Activated CD4-positive, CD25-positive, alpha-beta regulatory T cell treated with anti-CD3 and anti-CD28 coated beads, Interleukin-2, amount 50 U/mL, for 72 hours (primary cell): ENCODE measurements around the gene MAG.
"Not testable (repeated sequence)": the region's sequence is repeated elsewhere in the genome, so short reads cannot be mapped to it uniquely, and the experiment has no call there.

Source experiments
- DNase-seq: peaks from one replicate; pipeline ENCODE4 v3.0.0; 2021

Gene MAG

DNA sequence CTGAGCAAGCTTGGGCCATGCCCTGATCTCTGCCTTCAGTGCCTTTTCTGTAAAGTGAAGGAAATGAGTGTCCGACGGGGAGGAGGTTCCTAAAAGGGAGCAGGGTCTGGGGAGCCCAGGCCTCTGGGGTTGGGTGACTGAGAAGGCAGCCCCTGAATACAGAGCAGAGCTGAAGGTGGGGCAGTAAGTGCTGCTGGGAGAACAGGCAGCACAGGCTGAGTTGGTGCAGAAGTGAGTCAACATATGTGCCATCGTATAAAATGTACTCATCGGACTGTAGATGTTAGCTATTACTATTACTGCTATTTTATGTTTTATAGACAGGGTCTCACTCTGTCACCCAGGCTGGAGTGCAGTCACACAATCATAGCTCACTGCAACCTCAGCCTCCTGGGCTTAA is 10.7 kb upstream of the MAG start:
- DNase-seq = no peak

DNA sequence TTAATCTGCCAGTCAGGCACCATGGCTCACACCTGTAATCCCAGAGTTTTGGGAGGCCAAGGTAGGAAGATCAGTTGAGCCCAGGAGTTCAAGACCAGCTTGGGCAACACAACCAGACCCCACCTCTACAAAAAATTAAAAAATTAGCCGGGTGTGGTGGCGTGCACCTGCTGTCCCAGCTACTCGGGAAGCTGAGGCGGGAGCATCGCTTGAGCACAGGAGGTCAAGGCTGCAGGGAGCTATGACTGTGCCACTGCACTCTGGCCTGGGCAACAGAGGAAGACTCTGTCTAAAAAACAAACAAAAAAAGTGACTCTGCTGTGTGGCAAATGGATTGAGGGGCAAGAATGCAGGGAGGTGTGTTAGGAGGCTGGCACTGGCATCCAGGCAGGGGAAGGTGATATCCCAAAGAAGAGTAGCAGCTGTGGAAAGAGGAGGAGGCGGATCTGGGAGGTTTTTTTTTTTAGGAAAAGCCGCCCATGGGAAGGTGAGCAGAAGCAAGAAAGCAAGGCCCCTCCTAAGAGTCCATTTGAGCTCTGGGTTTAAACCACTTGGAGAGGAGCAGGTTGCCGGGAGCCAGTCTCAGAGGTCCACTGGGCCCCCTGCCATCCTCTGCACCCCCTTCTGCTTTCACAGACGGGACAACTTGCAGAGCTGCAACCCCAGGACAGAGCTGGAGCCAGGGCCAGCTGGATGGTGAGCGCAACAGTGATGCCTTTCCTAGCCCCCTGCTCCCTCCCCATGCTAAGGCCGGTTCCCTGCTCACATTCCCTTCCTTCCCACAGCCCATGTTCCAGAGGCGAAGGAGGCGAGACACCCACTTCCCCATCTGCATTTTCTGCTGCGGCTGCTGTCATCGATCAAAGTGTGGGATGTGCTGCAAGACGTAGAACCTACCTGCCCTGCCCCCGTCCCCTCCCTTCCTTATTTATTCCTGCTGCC is 7.5 kb upstream of the MAG start:
- no peak for DNase-seq

DNA sequence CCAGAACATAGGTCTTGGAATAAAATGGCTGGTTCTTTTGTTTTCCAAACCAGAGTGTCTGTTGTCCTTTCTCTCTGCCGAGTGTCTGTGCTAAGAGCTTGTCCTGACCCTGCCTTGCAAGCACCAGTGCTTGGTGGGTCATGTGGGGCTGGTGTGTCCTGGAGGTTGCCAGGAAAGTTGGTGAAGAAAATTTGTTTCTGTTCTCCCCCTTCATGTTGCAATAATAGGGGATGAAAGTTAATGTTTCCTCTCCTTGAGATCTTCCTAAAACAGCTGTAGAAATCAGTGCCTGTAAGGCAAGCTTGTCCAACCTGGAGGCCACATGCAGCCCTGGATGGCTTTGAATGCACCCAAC is 6.9 kb upstream of the MAG start:
- no peak for DNase-seq

DNA sequence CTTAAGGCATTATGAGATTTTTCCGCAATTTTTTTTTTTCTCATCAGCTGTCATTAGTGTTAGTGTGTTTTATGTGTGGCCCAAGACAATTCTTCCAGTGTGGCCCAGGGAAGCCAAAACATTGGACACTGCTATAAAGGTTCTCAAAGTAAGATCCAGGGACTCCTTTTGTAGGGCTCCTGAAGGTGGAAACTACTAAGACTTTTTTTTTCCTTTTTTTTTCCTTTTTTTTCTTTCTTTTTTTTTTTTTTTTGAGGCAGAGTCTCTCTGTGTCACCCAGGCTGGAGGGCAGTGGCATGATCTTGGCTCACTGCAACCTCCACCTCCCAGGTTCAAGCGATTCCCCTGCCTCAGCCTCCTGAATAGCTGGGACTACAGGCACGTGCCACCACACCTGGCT is 6.5 kb upstream of the MAG start:
- not testable (repeated sequence) for DNase-seq

DNA sequence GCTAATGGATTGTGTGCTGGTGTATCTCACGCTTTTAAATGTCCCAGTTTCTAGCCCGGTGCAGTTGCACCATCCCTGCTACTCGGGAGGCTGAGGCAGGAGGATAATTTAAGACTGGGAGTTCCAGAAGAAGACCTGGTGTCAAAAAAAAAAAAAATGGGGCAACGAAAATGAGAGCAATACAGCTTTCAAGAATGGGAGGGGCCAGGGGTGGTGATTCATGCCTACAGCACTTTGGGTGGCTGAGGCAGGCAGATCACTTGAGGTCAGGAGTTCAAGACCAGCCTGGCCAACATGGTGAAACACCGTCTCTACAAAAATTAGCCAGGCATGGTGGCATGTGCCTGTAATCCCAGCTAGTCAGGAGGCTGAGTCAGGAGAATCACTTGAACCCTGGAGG is 5.9 kb upstream of the MAG start:
- not testable (repeated sequence) for DNase-seq

DNA sequence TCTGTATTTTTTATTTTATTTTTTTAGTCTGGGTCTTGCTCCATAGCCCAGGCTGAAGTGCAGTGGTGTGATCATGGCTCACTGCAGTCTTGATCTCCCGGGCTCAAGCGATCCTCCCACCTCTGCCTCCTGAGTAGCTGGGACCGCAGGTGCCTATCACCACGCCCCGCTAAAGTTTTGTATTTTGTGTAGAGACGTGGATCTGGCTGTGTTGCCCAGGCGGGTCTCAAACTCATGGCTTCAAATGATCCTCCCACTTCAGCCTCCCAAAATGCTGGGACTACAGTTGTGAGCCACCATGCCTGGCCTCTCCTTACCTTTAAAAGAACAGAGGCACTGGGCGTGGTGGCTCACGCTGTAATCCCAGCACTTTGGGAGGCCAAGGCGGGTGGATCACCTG is 4.2 kb upstream of the MAG start:
- DNase-seq = no peak

DNA sequence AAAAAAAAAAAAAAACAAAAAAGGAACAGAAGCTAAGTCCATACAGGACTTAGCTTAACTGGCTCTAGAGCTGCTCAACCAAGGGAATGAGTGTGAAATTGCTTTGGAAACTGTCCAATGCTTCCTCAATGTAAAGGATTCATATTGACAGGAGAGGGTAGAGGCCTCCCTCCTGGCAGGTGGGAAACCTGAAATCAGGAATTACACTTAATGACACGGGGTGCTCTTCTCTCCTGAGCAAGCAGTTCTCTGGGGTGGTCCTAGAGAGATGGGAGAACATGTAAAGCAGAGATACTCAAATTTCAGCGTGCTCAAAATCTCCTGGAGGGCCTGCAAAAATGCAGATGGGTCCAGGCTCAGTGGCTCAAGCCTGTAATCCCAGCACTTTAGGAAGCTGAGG is 3.6 kb upstream of the MAG start:
- DNase-seq = no peak

DNA sequence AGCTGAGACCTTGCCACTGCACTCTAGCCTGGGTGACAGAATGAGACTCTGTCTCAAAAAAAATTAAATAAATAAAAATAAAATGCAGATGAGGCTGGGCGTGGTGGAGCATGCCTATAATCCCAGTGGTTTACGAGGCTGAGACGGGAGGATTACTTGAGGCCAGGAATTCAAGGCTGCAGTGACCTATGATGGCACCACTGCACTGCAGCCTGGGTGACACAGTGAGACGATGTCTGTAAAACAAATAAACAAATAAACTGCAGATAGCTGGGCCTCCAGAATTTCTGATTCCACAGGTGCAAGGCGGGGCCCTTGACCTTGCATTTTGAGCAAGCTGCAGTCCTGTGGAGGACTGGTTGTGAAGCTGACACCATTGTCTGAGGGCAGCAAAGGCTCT is 3.1 kb upstream of the MAG start:
- DNase-seq = no peak

DNA sequence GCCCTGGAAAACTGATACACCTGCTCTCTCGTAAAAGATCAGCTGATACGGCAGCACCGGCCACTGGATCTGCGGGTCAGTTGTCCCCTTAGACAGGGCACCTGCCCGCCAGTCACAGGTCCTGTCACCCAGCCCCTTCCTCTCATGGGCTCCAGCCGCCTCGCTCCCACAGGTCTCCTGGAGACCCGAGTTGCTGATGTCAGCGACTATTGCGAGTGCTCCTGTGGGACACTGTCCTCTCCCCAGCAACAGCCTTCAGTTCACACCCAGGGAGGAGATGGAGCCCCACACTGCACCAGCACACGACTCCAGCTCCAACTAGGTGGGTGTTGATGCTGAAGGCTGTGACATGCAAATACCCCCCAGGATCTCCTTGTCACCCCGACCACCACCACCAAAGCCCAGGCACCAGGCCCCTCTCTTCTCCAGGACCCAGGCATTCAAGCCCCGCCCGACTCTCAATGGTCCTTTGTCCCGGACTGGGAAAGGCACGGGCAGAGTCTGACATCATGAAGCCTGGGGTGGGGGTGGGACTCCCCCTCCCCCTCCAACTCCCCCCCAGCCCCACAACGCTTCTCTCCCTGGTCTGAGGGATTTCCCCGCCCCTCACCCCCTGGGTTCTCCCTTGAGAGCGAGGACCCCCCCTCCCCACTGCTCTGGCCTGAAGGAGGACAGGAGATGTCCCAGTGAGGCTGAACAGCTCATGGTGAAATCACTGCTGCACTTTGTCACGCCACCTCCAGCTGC is 1.4 kb upstream of the MAG start:
- DNase-seq = no peak

DNA sequence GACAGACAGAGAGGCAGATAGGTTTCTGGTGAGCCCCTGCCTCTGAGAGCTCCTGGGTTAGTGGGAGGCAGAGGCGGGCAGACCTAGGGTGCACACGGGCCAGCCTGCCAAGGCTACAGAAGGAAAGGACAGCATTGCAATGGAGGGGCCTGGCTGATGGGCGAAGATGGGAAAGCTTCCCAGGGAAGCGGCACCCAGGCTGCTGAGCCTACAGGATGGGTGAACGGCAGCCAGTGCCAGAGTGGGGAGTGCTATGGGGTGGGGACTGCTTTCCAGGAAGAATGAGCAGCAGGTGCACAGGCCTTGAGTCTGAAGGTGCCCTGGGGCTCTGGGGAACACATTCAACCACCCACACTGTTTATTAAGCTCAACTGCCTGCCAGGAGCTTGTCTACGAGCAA is 702 bp upstream of the MAG start:
- no peak for DNase-seq

DNA sequence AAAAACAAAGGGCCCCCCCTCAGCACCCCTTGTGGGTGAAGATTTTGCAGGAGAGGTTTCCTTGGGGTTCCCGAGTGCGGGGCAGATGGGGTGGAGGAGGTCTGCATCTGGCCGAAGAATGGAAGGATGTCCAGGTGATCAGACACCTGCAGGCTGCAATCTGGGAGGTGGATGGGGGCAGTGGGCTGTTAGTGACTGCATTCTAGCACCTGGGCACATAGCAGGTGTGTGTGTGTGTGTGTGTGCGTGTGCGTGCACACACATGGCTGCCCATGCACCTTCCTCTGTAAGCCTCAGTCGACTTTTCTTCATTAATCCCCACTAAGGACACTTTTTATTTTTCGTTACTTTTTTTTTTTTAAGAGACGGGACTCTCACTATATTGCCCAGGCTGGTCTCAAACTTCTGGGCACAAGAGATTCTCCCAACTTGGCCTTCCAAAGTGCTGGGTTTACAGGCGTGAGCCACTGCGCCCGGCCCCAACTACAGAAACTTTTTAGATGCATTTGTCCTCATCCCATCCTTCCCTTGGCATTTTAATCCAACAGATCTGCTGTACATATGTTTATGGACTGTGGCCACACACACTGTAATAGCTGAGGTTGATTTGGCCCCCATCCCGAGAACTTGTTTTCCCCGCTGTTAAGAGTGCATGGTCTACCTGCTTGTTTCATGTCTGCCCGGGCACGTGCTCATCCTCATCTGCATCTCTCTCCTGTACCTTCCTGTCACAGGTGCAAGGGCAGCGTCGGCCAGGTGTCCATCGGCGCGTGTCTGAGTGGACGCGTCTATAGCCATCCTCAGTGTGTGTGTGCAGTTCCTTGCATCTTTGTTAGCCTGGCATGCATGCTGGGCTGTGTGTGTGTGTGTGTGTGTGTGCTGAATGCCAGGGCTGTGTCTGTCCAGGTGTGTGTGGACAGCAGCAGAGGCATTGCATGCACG is 731 bp downstream of the MAG start:
- DNase-seq = no peak

DNA sequence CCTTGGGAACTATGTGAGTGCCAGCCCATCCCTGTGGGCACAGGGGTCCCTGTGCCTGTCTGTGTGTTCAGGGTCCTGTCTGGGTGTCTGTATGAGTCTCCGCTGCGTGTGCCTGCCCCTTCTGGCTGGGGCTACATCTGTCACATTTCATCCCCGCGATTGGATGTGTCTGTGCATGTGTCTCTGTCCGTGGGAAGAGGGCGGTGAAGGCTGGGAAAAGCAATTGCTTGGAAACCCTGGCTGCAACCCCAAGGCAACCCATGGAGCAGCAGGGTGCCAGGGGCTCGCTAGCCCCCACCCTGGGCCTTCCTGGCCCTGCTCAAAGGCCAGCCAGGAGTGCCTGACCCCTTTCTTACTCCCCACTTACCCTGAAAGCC is 1.4 kb downstream of the MAG start:
- no peak for DNase-seq

DNA sequence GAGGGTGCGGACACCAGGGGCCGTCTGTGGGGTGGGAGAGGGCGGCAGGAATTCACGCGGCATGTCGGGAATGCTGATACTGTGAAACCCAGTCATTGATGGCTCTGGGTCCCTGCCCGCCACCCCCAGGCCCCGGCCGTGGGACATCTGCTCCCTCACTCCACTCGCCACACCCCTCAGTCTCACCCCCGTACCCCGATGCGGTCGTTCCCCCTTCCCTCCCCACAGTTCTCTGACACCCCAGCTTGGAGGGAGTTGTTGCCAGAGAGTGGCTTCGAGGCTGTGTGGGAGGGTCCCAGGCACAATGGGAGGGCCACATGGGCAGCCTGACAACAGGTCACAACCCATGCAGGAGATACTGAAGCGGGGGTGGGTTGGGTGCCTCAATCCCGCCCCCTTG is 1.8 kb downstream of the MAG start:
- DNase-seq = no peak

DNA sequence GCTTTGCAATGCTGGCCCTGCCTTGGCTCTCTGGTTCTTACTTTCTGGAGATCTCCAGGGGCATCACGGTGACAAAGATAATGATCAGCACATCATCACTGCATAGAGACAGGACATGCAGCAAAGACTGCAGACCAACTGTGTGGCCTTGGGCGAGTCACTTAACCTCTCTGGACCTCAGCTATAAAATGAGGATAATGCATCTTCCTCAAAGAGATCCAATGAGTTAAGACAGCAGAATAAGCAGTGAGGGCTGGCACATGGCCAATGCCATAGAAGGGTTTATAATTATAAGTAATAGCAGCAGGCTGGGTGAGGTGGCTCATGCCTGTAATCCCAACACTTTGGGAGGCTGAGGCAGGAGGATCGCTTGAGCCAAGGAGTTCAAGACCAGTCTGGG is 2.4 kb downstream of the MAG start:
- DNase-seq = no peak

DNA sequence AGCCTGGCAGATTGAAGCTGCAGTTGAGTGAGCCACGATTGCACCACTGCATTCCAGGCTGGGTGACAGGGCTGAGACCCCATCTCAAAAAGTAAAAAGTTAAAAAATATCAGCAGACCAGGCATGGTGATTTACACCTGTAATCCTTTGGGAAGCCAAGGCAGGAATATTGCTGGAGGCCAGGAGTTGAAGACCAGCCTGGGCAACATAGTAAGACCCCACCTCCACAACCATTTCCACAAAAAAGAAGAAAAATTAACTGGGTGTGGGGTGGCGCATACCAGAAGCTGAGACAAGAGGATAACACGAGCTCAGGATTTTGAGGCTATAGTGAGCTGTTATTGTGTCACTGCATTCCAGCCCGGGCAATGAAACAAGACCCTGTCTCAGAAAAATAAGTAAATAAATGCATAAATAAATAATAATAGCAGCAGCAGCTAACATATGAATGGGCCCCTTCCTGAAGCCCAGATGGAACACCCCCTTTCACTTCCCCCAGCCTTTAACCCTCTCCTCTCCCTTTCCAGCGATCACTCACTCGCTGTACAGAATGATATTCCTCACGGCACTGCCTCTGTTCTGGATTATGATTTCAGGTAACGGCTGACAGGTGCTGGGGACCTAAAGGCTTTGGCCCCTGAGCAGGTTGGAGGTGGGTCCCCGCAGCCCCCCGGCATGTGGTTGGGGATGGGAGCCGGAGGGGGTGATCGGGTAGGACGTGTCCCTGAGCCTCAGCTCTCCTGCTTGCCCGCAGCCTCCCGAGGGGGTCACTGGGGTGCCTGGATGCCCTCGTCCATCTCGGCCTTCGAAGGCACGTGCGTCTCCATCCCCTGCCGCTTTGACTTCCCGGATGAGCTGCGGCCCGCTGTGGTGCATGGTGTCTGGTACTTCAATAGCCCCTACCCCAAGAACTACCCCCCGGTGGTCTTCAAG is 3.2 kb downstream of the MAG start:
- no peak for DNase-seq

DNA sequence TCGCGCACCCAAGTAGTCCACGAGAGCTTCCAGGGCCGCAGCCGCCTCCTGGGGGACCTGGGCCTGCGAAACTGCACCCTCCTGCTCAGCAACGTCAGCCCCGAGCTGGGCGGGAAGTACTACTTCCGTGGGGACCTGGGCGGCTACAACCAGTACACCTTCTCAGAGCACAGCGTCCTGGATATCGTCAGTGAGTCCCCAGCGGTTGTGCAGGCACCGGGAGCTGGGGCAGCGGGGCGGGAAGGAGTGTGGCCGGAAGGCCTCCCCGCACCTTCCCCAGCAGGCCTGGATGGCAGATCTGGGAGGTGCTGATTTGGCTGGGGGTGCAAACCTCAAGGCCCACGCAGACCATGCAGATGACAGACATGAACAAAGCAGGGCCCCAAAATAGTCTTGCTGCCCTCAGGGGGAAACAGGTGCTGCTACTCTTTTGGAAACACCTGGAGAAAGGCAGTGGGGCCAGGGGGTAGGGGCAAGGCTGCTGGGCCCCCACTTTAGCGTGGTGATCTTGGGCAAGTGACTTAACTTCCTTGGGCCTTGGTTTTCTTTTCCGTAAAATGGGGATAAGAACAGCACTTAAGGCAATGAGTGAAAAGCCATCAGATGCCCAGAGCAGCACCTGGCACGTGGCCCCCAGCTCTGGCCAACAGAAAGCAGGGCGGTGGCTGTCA is 4.0 kb downstream of the MAG start:
- DNase-seq = peak; percentile 41

DNA sequence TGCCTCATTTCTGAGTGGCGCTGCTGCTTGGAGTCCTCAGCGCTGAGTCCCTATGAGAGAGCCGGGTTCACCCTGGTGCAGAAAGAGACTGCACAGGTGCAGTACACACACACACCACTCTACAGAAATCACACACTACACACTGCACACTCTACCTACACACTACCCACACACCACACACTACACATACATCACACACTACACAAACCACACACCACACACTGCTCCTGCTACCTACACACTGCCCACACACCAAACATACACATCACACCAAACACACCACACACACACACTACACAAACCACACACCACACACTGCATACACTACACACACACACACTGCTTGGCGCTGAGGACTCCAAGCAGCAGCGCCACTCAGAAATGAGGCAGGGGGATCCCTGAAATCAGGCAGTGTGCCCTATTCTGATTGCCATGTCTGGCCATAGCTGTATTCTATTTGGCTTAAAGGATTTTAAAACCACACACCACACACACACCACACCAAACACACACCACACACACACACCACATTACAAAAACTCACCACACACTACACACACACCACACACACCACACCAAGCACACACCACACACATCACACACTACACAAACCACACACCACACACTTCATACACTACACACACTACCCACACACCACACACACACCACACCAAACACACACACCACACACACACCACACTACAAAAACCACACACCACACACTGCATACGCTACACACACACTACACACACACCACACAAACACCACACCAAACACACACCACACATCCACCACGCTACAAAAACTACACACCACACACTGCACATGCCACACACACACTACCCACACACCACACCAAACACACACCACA is 4.9 kb downstream of the MAG start:
- DNase-seq = no peak

DNA sequence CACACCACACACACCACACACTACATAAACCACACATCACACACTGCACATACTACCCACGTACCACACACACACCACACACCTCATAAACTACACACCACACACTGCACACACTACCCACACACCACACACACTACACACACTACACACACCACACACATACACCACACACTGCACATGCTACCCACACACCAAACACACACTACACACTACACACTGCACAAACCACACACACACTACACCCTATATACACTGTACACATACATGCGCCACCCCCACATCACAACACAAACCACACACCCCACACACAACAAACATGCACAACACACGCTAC is 5.5 kb downstream of the MAG start:
- no peak for DNase-seq

DNA sequence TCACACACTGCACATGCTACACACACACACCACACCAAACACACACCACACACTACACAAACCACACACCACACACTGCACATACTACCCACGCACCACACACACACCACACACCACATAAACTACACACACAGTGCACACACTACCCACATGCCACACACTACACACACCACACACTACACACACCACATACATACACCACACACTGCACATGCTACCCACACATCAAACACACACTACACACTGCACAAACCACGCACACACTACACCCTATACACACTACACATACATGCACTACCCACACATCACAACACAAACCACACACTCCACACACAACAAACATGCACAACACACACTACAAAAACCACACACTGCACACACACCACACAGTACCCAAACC is 6.0 kb downstream of the MAG start:
- no peak for DNase-seq

DNA sequence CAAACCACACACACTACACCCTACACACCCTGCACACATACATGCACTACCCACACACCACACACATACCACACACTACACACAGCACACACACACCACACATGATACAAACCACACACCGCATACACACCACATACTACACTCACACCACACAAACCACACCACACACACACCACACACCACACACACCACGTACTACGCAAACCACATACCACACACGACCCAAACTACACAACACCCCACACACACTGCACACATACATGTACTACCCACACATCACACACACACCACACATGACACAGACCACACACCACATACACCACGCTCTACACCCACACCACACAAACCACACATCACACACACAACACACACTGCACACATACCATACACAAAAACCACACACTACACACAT is 6.6 kb downstream of the MAG start:
- no peak for DNase-seq
